ENCODE measurements around the gene TMEM192. TPM values are rescaled to one million over a fixed set of nuclear protein-coding genes. Genes with fewer than 3 reads are reported as not detected.
"Not testable (repeated sequence)": the region's sequence is repeated elsewhere in the genome, so short reads cannot be mapped to it uniquely, and the experiment has no call there.

Gene TMEM192
- total and polyA plus RNA-seq, 2 donors (not counting 3 experiments of a cell fraction or from before 2014, with no cell fraction given): 11.4 to 13.0 TPM

DNA sequence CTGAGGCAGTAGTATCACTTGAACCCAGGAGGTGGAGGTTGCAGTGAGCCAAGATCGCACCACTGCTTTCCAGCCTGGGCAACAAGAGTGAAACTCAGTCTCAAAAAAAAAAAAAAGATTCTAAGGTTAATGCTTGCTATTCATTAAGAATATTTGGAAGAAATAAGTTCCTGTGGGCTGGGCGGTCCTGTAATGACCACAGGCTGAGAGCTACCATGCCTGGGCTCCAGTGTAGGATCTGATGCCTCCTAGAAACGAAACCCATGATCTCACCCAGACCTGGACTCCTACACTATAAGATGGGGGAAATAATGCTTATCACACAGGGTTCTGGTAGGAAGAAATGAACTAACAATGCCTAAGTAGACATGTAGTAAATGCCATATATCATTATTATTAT, 17.8 kb downstream of the TMEM192 start:
- BruUV-seq (replicated peaks): no TSS peak
- H4K20me1 ChIP-seq (replicated peaks; ENCODE audit: control insufficient read depth, extremely low read depth, insufficient read depth, low read length): no peaks in the 10 kb centered on the region
- H3K9ac ChIP-seq (replicated peaks; ENCODE audit: extremely low read depth, insufficient read depth, low read length): no peak overlapping the region
- H3K9me1 ChIP-seq (replicated peaks; ENCODE audit: control insufficient read depth, extremely low read depth, insufficient read depth, low read length): no peaks in the 10 kb centered on the region
- POLR2A ChIA-PET: no interaction called here
- H3K27ac ChIP-seq (ENCODE audit: insufficient read depth, low read depth, low read length): no peak overlapping the region
- no peaks in the 10 kb centered on the region for H3K4me1 ChIP-seq (ENCODE audit: control insufficient read depth, extremely low read depth, insufficient read depth, low read length)
- H2AFZ ChIP-seq (ENCODE audit: low read depth, low read length): no peak overlapping the region
- no peaks in the 10 kb centered on the region for H3K9me3 ChIP-seq (replicated peaks; ENCODE audit: control insufficient read depth, insufficient read depth, low read length)
- H3K4me2 ChIP-seq (ENCODE audit: insufficient read depth, low read length): no peak overlapping the region
- no peak for TF ChIP-seq POLR2AphosphoS5 (IDR thresholded peaks at IDR 0.05; ENCODE audit: insufficient read depth, low read depth, low read length)
- no peak for TF ChIP-seq MYC (IDR thresholded peaks at IDR 0.05; ENCODE audit: low read depth, low read length)
- TF ChIP-seq, protein P1, sequence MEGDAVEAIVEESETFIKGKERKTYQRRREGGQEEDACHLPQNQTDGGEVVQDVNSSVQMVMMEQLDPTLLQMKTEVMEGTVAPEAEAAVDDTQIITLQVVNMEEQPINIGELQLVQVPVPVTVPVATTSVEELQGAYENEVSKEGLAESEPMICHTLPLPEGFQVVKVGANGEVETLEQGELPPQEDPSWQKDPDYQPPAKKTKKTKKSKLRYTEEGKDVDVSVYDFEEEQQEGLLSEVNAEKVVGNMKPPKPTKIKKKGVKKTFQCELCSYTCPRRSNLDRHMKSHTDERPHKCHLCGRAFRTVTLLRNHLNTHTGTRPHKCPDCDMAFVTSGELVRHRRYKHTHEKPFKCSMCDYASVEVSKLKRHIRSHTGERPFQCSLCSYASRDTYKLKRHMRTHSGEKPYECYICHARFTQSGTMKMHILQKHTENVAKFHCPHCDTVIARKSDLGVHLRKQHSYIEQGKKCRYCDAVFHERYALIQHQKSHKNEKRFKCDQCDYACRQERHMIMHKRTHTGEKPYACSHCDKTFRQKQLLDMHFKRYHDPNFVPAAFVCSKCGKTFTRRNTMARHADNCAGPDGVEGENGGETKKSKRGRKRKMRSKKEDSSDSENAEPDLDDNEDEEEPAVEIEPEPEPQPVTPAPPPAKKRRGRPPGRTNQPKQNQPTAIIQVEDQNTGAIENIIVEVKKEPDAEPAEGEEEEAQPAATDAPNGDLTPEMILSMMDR (IDR thresholded peaks at IDR 0.05; ENCODE audit: extremely low read depth in 1 of 2, insufficient read depth in 1 of 2, low read depth in 1 of 2, low read length in 2 of 2): no peak
- no peaks in the 10 kb centered on the region for H3K27me3 ChIP-seq (ENCODE audit: control insufficient read depth in 2 of 2, insufficient read depth in 2 of 2, low read length in 2 of 2)
- H3K4me3 ChIP-seq (replicated peaks in 1 of 3; ENCODE audit: insufficient read depth in 1 of 3, low read depth in 1 of 3, low read length in 3 of 3): no peak overlapping the region
- no peak for DNase-seq (ENCODE audit: low read depth, low spot score)
- no peaks in the 10 kb centered on the region for H3K79me2 ChIP-seq (ENCODE audit: control insufficient read depth, insufficient read depth, low read length)
- intact Hi-C loops (cut with micrococcal nuclease) (loop anchor here (5.0 kb wide), 1 partner anchor 1543 kb away; no protein-coding TSS in a partner anchor), dilution Hi-C loops (cut with MboI; ENCODE audit: extremely low pct_ligation_motif_present, low sequenced_read_pairs) (no loop called here)
- H3K36me3 ChIP-seq (ENCODE audit: control insufficient read depth in 2 of 2, extremely low read depth in 1 of 2, insufficient read depth in 2 of 2, low read length in 2 of 2): no peaks in the 10 kb centered on the region
- CTCF ChIA-PET: interaction anchor here (0.7 kb wide), 1 partner anchor 327 kb away, joined by 5 read pairs; no protein-coding TSS in a partner anchor
- no peak for FAIRE-seq

DNA sequence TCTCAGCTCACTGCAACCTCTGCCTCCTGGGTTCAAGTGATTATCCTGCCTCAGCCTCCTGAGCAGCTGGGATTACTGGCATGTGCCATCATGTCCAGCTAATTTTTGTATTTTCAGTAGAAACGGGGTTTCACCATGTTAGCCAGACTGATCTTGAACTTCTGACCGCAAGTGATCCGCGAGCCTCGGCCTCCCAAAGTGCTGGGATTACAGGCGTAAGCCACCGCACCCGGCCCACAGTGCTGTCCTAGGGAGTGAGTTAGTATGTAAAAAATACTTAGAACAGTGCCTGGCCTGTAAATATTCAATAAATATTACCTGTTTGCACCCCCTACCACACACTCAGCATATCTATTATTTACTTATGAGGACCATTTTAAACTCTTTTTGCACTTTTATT, 20.5 kb downstream of the TMEM192 start:
- dilution Hi-C loops (cut with MboI; ENCODE audit: extremely low pct_ligation_motif_present, low sequenced_read_pairs); intact Hi-C loops (cut with micrococcal nuclease); DNase-seq (ENCODE audit: low read depth, low spot score); H2AFZ ChIP-seq (ENCODE audit: low read depth, low read length); H3K4me2 ChIP-seq (ENCODE audit: insufficient read depth, low read length); BruUV-seq (replicated peaks); H3K79me2 ChIP-seq (ENCODE audit: control insufficient read depth, insufficient read depth, low read length); H3K4me3 ChIP-seq (replicated peaks in 1 of 3; ENCODE audit: insufficient read depth in 1 of 3, low read depth in 1 of 3, low read length in 3 of 3); H3K9me3 ChIP-seq (replicated peaks; ENCODE audit: control insufficient read depth, insufficient read depth, low read length); H3K27me3 ChIP-seq (ENCODE audit: control insufficient read depth in 2 of 2, insufficient read depth in 2 of 2, low read length in 2 of 2); H3K36me3 ChIP-seq (ENCODE audit: control insufficient read depth in 2 of 2, extremely low read depth in 1 of 2, insufficient read depth in 2 of 2, low read length in 2 of 2); H3K9me1 ChIP-seq (replicated peaks; ENCODE audit: control insufficient read depth, extremely low read depth, insufficient read depth, low read length); H3K9ac ChIP-seq (replicated peaks; ENCODE audit: extremely low read depth, insufficient read depth, low read length); POLR2A ChIA-PET; FAIRE-seq; H3K4me1 ChIP-seq (ENCODE audit: control insufficient read depth, extremely low read depth, insufficient read depth, low read length); H4K20me1 ChIP-seq (replicated peaks; ENCODE audit: control insufficient read depth, extremely low read depth, insufficient read depth, low read length); H3K27ac ChIP-seq (ENCODE audit: insufficient read depth, low read depth, low read length): not testable (repeated sequence)
- CTCF ChIA-PET: interaction anchor here (0.7 kb wide), 1 partner anchor 1567 kb away, joined by 3 read pairs; no protein-coding TSS in a partner anchor
